ENCODE data around the gene BNC2.
"Not testable (repeated sequence)": the region's sequence is repeated elsewhere in the genome, so short reads cannot be mapped to it uniquely, and the experiment has no call there.

BNC2 gene

DNA sequence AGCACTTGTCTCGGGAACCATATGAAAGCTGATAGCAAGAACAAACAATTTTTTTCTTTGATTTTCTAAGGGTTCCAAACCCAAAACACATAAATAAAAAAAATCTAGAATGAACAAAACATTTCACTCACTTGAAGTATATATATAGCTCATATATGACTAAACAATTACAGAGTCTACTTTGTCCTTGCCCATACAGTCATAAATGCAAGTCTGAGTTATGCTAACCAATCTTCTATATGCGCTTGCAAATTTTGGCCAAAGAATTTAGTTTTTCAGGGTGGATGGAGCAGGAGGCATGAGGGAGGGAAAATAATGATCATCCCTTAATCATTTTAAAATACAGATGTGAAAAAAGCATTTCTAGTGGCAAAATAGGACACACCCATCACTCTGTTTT lies 370.1 kb downstream of the BNC2 start:
- no peak for DNase-seq (ENCODE audit: low read depth)

DNA sequence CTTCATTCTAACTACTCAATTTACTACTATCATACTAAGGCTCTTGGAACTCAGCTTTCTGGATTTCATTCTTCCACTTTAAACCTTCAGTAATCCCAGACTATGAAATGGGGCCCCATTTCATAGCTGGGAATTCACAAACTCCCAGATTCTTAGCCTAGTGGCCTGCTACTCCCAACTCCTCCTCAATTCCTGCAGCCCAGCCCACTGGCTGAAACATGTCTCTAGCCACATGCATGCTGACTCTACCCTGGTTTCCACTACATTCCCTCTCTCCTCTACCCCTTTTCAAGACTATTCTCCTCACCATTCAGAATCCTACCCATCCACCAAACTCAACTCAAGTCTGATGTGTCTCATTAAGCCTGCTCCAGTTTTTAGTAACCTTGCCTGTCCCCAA lies 370.6 kb downstream of the BNC2 start:
- no peak for DNase-seq (ENCODE audit: low read depth)

DNA sequence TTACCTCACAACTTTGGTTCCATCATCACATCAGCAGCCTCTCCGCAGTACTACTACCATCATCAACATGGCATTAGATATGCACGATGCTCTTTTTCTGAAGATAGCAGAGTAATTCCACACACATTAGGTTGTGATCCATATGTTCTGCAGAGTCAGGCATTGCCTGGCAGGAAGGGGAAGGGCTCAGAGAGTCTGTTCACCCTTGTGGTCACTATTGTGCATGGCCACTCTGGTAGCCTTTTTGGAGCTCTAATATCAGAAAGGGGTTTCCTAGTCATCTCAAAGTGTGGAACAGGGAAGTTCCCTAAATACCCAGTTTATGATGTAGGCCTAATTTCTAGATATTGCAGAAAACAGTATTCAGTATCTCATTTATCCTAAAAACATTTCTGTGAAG lies 373.6 kb downstream of the BNC2 start:
- no peak for DNase-seq (ENCODE audit: low read depth)

DNA sequence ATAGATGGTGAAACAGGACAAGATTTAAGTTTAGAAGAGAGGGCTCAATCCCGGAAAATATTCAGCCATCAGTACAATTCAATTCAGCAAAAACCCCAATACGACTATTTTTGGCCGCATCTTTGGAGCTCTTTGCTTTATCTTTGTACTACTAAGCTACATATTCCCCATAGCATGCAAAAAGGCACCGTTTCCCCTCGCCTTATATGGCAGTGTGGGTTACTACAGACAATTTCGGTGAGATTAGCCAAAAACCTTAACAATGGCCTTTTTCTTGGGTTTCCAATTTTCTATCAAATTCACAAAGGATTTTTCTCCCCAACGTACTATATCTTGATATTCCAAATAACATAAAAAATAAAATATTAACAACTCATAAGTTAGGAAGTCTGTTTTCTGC lies 382.6 kb downstream of the BNC2 start:
- DNase-seq (ENCODE audit: low read depth) = no peak

DNA sequence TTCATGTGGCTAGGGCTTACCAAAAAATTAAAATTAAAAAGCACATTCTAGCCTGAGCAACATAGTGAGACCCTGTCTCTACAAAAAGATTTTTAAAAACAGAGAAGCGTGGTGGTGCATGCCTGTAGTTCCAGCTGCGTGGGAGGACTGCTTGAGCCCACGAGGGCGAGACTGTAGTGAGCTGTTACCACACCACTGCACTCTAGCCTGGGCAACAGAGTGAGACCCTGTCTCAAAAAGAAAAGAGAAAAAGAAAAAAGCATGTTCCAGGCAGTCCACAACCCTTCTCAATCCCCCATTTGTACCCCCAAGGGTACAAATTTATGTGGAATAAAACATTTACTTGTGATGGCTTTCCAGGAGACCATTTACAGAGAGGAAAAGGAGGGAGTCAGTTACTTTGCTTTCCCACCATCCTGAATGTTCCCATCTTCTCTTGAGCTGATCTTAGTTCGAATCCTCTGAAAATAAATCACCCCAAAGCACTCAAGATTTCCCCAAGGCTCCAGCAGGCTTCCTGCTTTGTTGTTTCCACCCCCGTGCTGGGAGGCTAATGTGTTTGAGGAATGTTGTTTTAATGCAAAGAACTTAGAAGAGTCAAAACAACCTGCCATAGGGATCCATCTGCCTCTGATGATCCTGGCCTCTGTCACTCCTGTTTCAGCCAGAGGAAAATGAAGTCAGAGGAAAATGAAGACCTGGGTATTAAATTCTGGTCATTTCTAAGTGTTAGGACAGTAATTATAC lies 384.7 kb downstream of the BNC2 start:
- no peak for DNase-seq (ENCODE audit: low read depth)

DNA sequence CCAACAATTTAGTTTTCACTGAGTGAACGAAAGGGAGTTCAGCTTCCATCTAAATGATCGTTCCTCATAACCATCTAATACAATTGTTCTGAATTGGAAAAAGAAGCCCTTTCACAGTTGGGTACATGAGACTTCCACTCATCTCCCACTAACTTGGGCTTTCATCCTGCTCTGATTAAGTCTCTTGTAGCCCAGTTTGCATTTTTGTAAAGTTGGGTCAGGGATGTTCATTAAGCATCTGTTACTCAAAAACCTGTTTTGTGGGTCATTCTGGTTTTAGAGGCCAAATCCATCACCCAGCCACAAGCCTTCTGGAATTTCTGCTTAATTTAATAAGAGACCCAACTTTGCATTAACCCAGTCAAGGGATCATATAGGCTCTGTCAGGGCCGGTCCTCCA lies 385.3 kb downstream of the BNC2 start:
- DNase-seq (ENCODE audit: low read depth) = no peak

DNA sequence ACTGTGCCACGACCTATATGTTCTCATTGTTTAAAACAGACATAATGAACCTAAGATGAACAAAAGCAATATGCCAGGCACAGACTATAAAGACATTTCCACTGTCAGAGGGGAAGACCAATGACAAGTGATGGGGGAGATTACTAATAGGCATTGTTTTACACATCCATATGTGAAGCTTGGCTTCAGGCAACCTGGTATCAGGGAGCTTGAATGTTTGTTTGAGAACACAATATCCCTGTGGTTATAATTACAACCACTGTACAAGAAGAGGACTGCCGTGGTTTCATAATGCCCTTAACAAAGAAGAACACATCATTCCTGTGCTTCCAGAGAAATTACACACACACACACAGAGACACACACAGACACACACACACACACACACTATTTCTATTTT lies 385.7 kb downstream of the BNC2 start:
- no peak for DNase-seq (ENCODE audit: low read depth)

DNA sequence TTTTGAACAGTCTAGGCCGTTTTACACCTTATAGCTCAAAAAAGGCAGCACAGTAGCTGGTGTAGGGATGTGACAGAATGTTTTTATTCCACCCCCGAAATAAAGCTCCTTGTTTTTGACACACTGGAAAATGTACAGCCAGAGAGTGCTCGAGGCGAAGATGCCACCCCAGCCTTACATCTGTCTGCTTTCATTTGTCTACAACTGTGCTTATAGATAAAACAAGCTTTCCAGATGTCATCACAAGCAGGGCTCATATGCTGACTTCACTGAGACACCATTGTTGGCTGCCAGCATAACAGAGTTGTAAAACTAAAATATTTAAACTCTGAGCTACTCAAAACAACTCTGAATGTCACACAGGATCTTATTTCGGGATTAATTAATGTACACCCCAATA lies 386.3 kb downstream of the BNC2 start:
- DNase-seq (ENCODE audit: low read depth) = no peak

DNA sequence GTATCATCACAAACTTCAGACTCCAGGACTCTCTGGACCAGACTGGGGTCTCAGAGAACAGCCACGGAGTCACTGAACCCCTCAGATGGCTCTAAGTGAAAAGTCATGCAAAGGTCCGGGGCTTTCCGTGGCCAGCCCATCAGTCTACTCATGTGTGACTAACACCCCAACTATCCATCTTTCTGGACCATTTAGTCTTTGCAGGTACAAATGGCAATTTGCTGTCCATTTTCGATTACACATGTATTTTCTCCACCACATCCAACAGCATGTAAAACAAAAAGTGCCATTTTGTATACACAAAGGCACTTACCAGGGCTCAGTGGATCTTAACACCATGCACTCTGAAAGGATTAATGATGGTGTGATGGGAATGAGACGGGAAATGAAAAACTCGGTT lies 387.7 kb downstream of the BNC2 start:
- no peak for DNase-seq (ENCODE audit: low read depth)

DNA sequence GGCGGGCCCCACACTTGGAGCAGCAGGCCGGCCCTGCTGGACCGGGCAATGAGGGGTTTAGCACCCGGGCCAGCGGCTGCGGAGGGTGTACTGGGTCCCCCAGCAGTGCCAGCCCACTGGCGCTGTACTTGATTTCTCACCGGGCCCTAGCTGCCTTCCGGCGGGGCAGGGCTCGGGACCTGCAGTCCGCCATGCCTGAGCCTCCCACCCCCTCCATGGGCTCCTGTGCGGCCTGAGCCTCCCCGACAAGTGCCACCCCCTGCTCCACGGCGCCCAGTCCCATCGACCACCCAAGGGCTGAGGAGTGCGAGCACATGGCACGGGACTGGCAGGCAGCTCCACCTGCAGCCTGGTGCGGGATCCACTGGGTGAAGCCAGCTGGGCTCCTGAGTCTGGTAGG lies 389.9 kb downstream of the BNC2 start:
- DNase-seq (ENCODE audit: low read depth) = not testable (repeated sequence)

DNA sequence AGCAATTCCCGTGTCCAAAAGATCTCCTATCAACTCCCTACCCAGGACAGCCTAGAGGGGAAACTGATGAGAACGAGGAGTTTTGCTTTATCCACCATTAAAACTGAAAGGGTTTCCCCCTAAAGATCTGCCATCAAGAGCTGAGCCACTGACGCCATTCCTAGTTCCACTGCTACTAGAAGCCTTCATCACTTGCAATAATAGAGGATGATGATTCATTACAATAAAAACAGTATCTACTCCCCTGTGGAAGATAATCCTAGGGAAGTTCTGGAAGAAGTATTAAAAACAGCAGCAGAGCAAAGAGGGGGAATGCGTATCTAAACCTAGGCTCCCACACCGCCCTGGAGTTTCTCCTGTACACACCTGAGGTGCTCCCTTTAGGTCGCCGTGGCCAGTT lies 394.5 kb downstream of the BNC2 start:
- no peak for DNase-seq (ENCODE audit: low read depth)

DNA sequence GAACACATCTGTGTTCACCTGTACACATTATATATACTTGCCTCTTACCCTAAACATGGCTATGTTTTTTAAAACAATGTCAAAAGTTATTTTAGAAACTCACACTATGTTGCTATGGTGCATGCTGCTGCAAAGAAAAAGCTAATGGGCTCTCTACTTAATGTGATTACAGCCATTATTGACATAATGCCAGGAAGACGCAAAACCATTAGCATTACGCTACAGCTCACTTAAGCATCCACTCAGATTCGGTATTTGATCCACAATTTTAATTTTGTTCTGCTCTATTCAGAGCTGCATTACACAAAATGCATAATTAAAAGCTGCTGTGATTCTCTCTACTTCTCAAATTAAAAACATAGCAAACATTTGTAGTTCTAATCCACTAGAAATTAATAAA lies 395.2 kb downstream of the BNC2 start:
- no peak for DNase-seq (ENCODE audit: low read depth)

DNA sequence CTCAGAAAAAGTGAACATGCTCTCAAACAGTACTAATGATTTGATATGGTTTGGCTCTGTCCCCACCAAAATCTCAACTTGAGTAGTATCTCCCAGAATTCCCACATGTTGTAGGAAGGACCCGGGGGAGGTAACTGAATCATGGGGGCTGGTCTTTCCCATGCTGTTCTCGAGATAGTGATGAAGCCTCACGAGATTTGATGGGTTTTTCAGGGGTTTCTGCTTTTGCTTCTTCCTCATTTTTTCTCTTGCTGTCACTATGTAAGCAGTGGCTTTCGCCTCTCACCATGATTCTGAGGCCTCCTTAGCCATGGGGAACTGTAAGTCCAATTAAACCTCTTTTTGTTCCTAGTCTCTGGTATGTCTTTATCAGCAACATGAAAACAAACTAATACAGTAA lies 401.3 kb downstream of the BNC2 start:
- no peak for DNase-seq (ENCODE audit: low read depth)

DNA sequence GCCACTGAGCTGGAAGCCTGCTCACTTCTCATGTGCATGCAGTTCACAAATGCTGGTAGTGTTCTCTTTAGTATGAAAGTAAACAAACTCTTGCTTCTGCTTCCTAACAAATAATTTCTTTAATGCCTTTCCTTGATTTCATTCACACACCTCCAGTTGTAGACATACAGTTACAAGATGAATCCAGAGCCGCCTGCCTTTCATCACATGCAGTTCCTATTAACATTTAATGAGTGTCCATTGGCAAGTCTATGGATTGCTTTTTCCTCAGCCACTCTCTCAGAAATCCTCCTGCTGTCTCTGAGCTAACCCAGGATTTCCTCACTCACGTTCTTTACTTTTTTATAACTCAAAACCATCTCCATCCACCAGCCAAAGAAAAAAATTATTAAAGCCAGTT lies 408.6 kb downstream of the BNC2 start:
- no peak for DNase-seq (ENCODE audit: low read depth)

DNA sequence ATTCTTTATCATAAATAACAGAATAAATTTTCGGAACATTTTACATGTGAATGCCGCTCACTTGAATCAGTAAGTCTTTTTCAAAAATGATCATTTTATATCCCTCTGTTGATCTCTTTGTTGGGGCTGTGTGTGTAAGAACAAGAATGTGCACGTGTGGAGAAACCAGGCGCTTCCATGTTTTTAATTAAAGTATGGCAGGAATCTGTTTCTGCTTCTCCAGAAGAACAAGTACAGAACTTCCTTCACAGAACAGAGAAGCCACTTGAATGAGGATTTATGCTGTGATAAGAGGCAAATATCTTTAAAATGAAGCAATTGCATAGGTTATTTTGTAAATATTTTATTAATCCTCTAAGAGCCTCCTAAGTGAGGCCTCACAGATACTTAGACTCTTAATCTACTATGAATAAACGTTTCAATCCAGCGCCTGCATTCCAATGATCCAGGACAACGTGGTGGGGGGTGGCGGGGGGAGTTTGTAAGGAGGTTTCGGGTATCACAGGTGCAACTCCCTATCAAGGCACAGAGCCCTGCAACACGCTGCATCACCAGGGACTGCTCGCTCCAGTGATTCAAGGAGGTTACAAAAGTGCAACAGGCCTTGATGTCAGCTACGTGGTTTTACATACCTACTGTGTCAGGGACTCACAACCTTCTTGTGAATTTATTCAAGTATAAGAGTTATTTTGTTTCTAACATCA lies 409.2 kb downstream of the BNC2 start:
- no peak for DNase-seq (ENCODE audit: low read depth)

DNA sequence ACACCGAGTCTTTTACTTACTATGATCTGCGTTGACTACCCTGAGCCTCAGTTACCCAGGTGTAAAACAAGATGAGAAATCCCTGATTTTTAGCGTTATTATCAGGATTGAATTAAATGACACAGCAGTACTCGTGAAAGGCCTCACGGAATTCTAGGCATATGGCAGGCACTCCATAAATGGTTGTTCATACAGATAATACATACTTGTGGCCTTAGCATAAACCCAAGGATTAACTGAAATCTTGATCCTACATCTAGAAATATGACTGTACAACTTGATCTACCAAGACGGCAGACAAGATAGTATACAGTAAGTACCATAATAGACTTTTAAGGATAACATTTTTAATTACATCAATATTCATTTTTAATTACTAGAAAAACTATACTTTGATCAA lies 409.8 kb downstream of the BNC2 start:
- no peak for DNase-seq (ENCODE audit: low read depth)

DNA sequence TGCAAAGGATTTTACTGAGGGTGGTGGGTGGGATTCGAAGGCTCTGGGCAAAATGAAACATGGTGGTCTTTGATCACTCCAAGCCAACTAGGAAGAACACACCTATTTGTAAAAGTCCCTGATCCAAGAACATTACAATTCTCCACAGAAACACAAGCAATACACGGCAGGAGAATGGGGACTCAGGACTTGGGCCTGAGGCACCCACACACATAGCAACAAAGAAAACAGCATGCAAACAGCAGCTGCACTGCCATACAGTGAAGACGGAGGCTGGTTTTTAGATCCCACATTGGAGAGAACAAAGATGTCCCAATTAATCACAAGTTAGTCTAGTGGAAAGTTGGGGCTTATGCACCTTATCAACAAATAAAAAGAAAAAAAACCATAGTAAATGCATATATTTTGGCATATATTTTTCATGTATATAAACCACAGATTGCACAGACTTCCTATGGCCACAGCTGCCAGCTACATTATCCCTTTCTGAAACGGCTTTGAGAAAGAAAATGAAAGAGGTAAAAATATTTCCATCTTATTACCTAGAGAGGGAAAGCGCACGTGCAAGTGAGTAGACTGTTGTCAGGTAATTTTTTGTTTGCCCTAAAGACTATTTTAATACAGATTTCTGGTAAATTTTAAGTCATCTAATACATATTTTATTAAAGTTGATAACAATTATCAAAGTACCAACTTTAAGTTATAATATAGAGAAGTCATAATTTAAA lies 410.9 kb downstream of the BNC2 start:
- DNase-seq (ENCODE audit: low read depth) = no peak

DNA sequence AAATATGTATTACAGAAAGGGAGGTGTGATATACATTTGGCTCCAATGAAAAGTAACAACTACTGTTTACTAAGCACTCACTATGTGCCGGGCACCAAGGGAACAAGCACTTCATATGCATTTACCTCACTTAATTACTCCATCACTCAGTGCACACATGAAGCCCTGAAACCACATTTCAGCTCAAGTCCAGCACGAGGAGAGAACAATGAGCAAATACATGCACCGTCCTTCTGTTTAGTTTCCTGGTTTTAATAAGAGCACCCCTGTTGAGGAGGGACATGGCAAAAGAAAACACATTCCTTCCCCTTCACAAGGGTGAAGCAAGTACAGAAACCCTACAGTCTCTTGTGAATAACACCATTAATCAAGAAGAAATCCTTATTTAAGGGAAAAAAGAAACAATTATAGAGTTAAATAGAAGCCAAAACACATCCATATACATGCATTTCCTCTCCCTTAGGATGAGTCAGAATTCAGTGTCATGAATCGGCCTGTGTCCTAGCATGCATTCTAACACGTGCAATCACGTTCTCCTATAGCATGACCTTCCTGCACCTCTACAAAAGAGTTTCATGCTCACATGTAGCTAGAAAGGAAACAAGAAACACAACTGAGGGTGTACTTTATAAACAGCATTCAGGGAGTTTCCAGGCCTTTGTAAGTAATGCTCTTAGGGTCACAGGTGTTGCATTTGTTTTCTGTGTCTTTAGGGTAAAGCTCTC lies 411.6 kb downstream of the BNC2 start:
- DNase-seq (ENCODE audit: low read depth) = no peak

DNA sequence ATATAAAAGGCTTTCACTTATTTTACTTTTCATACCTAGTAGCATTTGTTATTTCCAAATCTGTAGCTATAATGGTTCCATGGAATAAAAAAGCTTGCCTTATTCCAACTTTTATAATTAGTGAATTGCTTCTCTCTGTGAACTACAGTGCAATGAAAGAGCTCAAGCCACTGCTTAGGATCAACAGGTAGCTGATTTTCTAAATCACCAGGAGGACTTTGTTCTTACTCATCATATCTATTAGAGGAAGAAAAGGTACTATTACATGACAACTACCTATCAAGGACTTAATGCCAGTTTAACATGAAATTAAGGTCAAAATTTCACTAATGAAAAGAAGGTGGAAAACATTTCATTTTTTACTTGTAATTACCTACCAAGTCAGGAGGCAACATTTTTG lies 414.6 kb downstream of the BNC2 start:
- DNase-seq (ENCODE audit: low read depth) = no peak

DNA sequence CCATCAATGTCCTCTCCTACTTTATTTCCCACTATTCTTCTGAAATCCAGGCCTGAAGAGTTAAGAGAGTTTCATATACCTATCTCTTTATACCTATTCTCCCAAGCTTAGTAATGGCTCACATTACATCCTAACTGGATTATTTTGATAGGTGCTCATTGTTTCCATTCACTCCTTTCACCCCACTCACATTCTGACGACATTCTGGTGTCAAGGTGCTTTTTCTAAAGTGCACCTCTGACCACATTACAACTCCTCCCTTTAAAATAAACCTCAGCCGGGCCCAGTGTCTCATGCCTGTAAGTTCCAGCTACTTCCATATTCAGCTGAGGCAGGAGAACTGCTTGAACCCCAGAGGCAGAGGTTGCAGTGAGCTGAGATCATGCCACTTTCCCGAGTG lies 417.1 kb downstream of the BNC2 start:
- no peak for DNase-seq (ENCODE audit: low read depth)

DNA sequence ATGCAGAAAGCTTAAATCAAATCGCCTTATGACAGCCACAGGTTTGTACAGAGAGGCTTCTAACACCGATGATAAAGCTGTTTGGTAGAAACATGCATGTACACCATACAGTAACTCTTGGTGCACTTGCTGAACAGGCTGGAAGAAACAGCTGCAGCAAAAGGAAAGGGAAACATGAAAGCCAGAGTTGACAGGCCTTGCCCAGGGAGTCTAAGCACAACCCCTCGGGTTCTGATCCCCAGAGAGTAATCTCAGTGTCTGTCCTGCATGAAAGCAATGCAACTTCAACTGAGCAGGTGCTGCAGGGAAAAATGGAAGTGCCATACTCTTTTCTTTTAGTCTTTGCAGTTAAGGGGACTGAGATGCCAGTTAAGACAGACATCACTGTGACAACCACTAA lies 419.9 kb downstream of the BNC2 start:
- DNase-seq (ENCODE audit: low read depth) = no peak

DNA sequence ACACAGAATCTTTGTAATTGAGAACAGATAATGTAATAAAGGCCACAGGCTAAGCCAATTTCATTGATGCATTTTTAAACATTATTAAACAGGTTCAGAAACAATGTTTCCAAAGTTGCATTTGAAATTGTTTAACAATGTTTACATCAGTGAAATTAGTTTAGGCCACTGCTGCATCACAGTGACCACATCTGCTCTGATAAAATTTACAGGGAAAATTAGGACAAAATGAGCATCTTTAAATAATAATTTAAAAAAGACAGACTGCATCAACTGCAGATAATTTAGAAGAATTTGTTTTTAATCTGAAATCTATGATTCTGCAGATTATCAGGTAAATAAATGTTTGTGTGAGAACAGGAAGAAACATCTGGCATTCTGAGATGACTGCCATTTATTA lies 420.4 kb downstream of the BNC2 start:
- DNase-seq (ENCODE audit: low read depth) = no peak

Data from HS-5 (cell line).